HL-60 (cell line): ENCODE measurements around the gene FGFBP3.

Experiments
- GABPA ChIP-seq: IDR thresholded peaks from 2 replicates; pipeline ENCODE4 v1.6.1; 2012; ENCODE audit warnings: low read depth
- POLR2AphosphoS5 ChIP-seq: IDR thresholded peaks from 2 replicates; pipeline ENCODE4 v1.6.1; 2012; ENCODE audit warnings: low read depth
- SPI1 ChIP-seq: IDR thresholded peaks from 2 replicates; pipeline ENCODE4 v1.6.1; 2012; ENCODE audit warnings: low read depth, mild to moderate bottlenecking, borderline replicate concordance
- TF ChIP-seq, protein P1 (sequence below): IDR thresholded peaks from one replicate; pipeline ENCODE4 v1.5.1; 2011; ENCODE audit warnings: low read length, control low read depth, inconsistent platforms; ENCODE audit not compliant: insufficient read depth
- TF ChIP-seq, protein P2 (sequence below): IDR thresholded peaks from 2 replicates; pipeline ENCODE4 v1.6.1; 2012; ENCODE audit warnings: low read depth; ENCODE audit not compliant: insufficient replicate concordance

DNA sequence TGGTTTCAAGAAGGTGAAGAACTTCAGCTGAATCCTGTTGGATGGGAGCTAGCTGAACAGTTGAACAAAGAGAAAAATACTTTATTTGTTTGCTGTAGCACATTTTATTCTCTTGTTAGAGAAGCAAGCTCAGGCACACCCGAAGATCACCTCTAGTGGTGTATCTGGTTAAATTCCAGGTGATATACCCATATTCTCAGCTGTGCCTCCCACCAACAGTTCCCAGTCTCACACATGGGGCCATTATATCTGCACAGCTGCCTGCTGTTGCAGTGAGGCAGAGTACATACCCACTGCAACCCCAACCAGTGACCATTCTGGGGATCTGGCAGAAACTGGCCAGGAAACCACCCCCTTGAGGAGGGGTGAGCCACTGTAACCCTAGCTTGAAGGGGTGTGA lies 23.5 kb upstream of the FGFBP3 start:
- TF ChIP-seq, protein P1, sequence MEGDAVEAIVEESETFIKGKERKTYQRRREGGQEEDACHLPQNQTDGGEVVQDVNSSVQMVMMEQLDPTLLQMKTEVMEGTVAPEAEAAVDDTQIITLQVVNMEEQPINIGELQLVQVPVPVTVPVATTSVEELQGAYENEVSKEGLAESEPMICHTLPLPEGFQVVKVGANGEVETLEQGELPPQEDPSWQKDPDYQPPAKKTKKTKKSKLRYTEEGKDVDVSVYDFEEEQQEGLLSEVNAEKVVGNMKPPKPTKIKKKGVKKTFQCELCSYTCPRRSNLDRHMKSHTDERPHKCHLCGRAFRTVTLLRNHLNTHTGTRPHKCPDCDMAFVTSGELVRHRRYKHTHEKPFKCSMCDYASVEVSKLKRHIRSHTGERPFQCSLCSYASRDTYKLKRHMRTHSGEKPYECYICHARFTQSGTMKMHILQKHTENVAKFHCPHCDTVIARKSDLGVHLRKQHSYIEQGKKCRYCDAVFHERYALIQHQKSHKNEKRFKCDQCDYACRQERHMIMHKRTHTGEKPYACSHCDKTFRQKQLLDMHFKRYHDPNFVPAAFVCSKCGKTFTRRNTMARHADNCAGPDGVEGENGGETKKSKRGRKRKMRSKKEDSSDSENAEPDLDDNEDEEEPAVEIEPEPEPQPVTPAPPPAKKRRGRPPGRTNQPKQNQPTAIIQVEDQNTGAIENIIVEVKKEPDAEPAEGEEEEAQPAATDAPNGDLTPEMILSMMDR = no peak
- TF ChIP-seq, protein P2, sequence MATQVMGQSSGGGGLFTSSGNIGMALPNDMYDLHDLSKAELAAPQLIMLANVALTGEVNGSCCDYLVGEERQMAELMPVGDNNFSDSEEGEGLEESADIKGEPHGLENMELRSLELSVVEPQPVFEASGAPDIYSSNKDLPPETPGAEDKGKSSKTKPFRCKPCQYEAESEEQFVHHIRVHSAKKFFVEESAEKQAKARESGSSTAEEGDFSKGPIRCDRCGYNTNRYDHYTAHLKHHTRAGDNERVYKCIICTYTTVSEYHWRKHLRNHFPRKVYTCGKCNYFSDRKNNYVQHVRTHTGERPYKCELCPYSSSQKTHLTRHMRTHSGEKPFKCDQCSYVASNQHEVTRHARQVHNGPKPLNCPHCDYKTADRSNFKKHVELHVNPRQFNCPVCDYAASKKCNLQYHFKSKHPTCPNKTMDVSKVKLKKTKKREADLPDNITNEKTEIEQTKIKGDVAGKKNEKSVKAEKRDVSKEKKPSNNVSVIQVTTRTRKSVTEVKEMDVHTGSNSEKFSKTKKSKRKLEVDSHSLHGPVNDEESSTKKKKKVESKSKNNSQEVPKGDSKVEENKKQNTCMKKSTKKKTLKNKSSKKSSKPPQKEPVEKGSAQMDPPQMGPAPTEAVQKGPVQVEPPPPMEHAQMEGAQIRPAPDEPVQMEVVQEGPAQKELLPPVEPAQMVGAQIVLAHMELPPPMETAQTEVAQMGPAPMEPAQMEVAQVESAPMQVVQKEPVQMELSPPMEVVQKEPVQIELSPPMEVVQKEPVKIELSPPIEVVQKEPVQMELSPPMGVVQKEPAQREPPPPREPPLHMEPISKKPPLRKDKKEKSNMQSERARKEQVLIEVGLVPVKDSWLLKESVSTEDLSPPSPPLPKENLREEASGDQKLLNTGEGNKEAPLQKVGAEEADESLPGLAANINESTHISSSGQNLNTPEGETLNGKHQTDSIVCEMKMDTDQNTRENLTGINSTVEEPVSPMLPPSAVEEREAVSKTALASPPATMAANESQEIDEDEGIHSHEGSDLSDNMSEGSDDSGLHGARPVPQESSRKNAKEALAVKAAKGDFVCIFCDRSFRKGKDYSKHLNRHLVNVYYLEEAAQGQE = no peak
- no peak for TF ChIP-seq SPI1
- no peak for TF ChIP-seq POLR2AphosphoS5
- no peak for TF ChIP-seq GABPA
